Fibroblast of upper back skin (primary cell): Measurements from ENCODE around the gene RAP1A.

ENCODE experiments used
- DNase-seq: peaks from one replicate; pipeline ENCODE4 v3.0.0-alpha.2; 2013

The RAP1A gene

GRCh38 chr1:111720977-111721786, 101.6 kb downstream of the RAP1A start:
- no peak for DNase-seq

- DNase-seq: no peak
Observed at GRCh38 chr1:111723091-111723806, 103.7 kb downstream of the RAP1A start.

GRCh38 chr1:111723871-111724270, 104.3 kb downstream of the RAP1A start:
- DNase-seq: no peak

- no peak for DNase-seq
Observed at GRCh38 chr1:111725192-111725591, 105.6 kb downstream of the RAP1A start.

GRCh38 chr1:111727056-111727455, 107.5 kb downstream of the RAP1A start:
- DNase-seq: no peak

- DNase-seq: no peak
Observed at GRCh38 chr1:111729271-111729921, 109.8 kb downstream of the RAP1A start.

GRCh38 chr1:111729946-111730681, 110.5 kb downstream of the RAP1A start:
- DNase-seq: peak; percentile 28

- DNase-seq: no peak
Observed at GRCh38 chr1:111730706-111731105, 111.1 kb downstream of the RAP1A start.

- no peak for DNase-seq
Observed at GRCh38 chr1:111731956-111732355, 112.4 kb downstream of the RAP1A start.

GRCh38 chr1:111732718-111733117, 113.1 kb downstream of the RAP1A start:
- no peak for DNase-seq

- peak; percentile 78 for DNase-seq
Observed at GRCh38 chr1:111733183-111733991, 113.8 kb downstream of the RAP1A start.

- DNase-seq: no peak
Observed at GRCh38 chr1:111733992-111734341, 114.4 kb downstream of the RAP1A start.

GRCh38 chr1:111734426-111734825, 114.8 kb downstream of the RAP1A start:
- no peak for DNase-seq

- no peak for DNase-seq
Observed at GRCh38 chr1:111734856-111735255, 115.3 kb downstream of the RAP1A start.

GRCh38 chr1:111735321-111735720, 115.7 kb downstream of the RAP1A start:
- DNase-seq: peak; percentile 64

GRCh38 chr1:111735858-111736544, 116.4 kb downstream of the RAP1A start:
- DNase-seq: peak; percentile 41

- DNase-seq: peak; percentile 60
Observed at GRCh38 chr1:111736548-111737215, 117.1 kb downstream of the RAP1A start.

GRCh38 chr1:111737216-111738132, 117.9 kb downstream of the RAP1A start:
- DNase-seq: peak; percentile 34

- DNase-seq: no peak
Observed at GRCh38 chr1:111738133-111738435, 118.5 kb downstream of the RAP1A start.
